HG03571 (cell line): ENCODE data around the gene POLD4.

Experiments used
- ATAC-seq: cut with Tn5 transposase; IDR thresholded peaks from one replicate; pipeline ENCODE4 v1.9.1; 2021; ENCODE audit not compliant: unreplicated experiment

The POLD4 gene

GRCh38 chr11:67303132-67303834, 50.1 kb downstream of the POLD4 start, which contains the start of gene SSH3:
Gene SSH3, plus strand, starts transcription at chr11:67303530. Its CDS starts 96 bp downstream, at chr11:67303626.
- ATAC-seq: no peak

GRCh38 chr11:67302571-67303131, 50.7 kb downstream of the POLD4 start:
- ATAC-seq: no peak

- no peak for ATAC-seq
Measured at GRCh38 chr11:67301951-67302516, 51.3 kb downstream of the POLD4 start.

GRCh38 chr11:67301313-67301921, 51.9 kb downstream of the POLD4 start:
- no peak for ATAC-seq
